ENCODE measurements around the gene NUP85. TPM values are rescaled to one million over a fixed set of nuclear protein-coding genes. Genes with fewer than 3 reads are reported as not detected.
"Not testable (repeated sequence)": the region's sequence is repeated elsewhere in the genome, so short reads cannot be mapped to it uniquely, and the experiment has no call there.

NUP85 gene
- total RNA-seq, 4 donors from 2014 or later: 34.0 to 52.8 (median 36.7) TPM

DNA sequence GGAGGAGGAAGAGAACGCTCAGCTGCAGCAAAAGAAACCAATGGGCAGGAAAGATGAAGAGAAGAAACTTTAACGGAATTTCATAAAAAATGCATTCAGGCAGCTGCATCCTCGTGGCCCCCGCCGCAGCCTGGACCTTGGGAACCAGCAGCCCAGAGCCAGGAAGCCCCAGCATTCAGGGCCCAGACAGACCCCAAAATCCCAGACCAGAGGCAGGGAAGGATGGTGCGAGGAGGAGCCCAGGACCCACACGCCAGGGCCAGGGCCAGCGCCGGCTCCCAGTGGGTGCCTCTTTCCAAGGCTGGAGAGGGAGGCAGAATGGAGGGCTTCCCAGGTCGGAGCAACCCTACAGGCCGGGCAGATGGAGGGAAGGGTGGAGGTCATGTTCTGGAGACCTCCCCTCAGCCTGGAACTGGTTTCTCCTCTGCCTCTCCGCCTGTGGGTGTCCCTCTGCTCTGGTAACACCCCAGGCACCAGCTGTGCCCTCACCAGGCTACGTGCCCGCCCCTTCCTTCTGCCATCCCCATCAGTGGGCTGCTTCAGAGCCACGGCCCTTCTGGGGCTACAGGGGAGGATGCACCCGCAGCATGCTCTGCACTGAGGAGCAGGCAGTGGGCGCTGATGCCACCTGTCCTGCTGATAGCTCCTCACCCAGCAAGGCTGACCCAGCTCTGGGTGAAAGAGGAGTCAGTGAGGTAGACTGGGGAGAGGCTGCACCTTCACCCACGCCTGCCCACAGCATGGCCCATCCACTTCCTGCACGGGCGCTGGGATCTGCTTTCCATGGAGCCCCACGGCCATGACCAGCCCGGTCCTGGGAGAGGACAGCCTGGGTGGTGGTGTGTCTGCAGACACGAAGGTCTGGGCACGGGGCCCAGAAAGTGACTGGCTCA is 66.7 kb downstream of the NUP85 start:
- no peaks in the 10 kb centered on the region for H3K9me3 ChIP-seq
- peak in 1 of 3 donors; percentile 49 for DNase-seq
- no peaks in the 10 kb centered on the region for H3K27me3 ChIP-seq
- H3K4me1 ChIP-seq: peaks cover 0 to 27% (median 9%) of the 10 kb centered on the region in 4 donors
- no peaks in the 10 kb centered on the region for H3K36me3 ChIP-seq
- peak overlapping the region; percentile 84 to 98 (median 94) for H3K4me3 ChIP-seq
- peak overlapping the region in 3 of 4 donors; percentile 95 to 99 (median 98) for H3K27ac ChIP-seq
- TF ChIP-seq, protein P1, sequence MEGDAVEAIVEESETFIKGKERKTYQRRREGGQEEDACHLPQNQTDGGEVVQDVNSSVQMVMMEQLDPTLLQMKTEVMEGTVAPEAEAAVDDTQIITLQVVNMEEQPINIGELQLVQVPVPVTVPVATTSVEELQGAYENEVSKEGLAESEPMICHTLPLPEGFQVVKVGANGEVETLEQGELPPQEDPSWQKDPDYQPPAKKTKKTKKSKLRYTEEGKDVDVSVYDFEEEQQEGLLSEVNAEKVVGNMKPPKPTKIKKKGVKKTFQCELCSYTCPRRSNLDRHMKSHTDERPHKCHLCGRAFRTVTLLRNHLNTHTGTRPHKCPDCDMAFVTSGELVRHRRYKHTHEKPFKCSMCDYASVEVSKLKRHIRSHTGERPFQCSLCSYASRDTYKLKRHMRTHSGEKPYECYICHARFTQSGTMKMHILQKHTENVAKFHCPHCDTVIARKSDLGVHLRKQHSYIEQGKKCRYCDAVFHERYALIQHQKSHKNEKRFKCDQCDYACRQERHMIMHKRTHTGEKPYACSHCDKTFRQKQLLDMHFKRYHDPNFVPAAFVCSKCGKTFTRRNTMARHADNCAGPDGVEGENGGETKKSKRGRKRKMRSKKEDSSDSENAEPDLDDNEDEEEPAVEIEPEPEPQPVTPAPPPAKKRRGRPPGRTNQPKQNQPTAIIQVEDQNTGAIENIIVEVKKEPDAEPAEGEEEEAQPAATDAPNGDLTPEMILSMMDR (IDR thresholded peaks at IDR 0.05): no peak
- TF ChIP-seq POLR2A (IDR thresholded peaks at IDR 0.05): no peak

- Histone ChIP-seq H3K4me1 (peaks cover 0 to 21% (median 9%) of the 10 kb centered on the region in 4 donors), H3K4me3 (no peak overlapping the region), H3K27ac (peak overlapping the region in 1 of 4 donors; percentile 98), H3K9me3 (no peaks in the 10 kb centered on the region), H3K36me3 (no peaks in the 10 kb centered on the region), H3K27me3 (no peaks in the 10 kb centered on the region)
- no peak for TF ChIP-seq POLR2A (IDR thresholded peaks at IDR 0.05)
- TF ChIP-seq, protein P1 (IDR thresholded peaks at IDR 0.05): no peak
- DNase-seq: no peak
Observed at GRCh38 chr17:75272848-75273184, 67.3 kb downstream of the NUP85 start.

- no peaks in the 10 kb centered on the region for H3K9me3 ChIP-seq
- H3K4me3 ChIP-seq: no peak overlapping the region
- DNase-seq: no peak
- H3K27ac ChIP-seq: no peak overlapping the region
- H3K27me3 ChIP-seq: no peaks in the 10 kb centered on the region
- H3K4me1 ChIP-seq: peaks cover 0 to 21% (median 9%) of the 10 kb centered on the region in 4 donors
- no peaks in the 10 kb centered on the region for H3K36me3 ChIP-seq
- TF ChIP-seq, protein P1 (IDR thresholded peaks at IDR 0.05): no peak
- no peak for TF ChIP-seq POLR2A (IDR thresholded peaks at IDR 0.05)
Observed at GRCh38 chr17:75273977-75274708, 68.7 kb downstream of the NUP85 start.

DNA sequence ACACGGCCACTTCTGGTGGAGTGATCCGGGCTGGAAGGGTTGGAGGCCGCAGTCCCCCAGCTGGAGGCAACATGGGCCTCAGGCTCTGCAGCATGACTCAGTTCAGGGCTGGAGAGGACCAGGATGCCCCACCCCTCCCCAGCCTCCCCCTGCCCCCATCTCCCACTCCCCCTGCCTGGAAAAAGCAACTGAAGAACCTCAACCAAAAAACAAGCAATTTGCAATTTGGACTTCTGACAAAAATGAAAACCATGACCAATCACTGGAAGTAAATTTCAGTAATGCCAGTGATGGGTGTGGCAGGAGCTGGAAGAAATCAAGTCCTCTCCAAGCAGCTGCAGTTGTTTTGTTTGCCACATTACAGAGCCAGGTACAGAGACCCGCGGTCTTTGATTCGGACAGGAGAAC is 72.2 kb downstream of the NUP85 start:
- peaks cover 0 to 16% (median 0%) of the 10 kb centered on the region in 3 donors for H3K36me3 ChIP-seq
- DNase-seq: no peak
- no peak overlapping the region for H3K4me3 ChIP-seq
- TF ChIP-seq, protein P1 (IDR thresholded peaks at IDR 0.05): no peak
- TF ChIP-seq POLR2A (IDR thresholded peaks at IDR 0.05): no peak
- H3K27ac ChIP-seq: no peak overlapping the region
- H3K27me3 ChIP-seq: no peaks in the 10 kb centered on the region
- H3K4me1 ChIP-seq: peaks cover 0 to 4% (median 0%) of the 10 kb centered on the region in 4 donors
- no peaks in the 10 kb centered on the region for H3K9me3 ChIP-seq

DNA sequence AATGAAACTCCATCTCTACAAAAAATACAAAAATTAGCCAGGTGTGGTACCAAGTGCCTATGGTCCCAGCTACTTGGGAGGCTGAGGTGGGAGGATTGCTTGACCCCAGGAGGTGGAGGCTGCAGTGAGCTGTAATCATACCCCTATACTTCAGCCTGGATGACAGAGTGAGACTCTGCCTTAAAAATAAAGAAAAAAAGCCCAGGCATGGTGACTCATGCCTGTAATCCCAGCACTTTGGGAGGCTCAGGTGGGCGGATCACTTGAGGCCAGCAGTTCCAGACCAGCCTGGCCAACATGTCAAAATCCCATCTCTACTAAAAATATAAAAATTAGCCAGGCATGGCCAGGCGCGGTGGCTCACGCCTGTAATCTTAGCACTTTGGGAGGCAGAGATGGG is 74.7 kb downstream of the NUP85 start:
- not testable (repeated sequence) for DNase-seq, H3K4me1 ChIP-seq, H3K4me3 ChIP-seq, H3K27me3 ChIP-seq, H3K9me3 ChIP-seq, H3K27ac ChIP-seq
- peaks cover 0 to 19% (median 0%) of the 10 kb centered on the region in 3 donors for H3K36me3 ChIP-seq

DNA sequence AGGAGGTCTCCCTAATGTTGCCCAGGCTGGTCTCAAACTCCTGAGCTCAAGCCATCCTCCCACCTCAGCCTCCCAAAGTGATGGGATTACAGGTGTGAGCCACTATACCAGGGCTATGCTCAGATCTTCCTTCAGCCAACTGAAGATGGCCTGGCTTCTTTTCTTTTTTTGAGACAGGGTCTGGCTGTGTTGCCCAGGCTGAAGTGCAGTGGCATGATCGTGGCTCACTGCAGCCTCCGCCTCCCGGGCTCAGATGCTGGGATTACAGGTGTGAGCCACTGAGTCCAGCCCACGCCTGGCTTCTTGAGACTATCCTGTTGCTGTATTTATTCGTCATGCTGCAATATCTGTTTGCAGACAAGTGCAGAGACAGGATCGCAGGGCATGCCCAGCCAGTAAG is 79.6 kb downstream of the NUP85 start:
- no peak overlapping the region for H3K4me3 ChIP-seq
- no peak overlapping the region for H3K27ac ChIP-seq
- peaks cover 0 to 26% (median 0%) of the 10 kb centered on the region in 3 donors for H3K36me3 ChIP-seq
- peaks cover 0 to 7% (median 0%) of the 10 kb centered on the region in 4 donors for H3K4me1 ChIP-seq
- H3K9me3 ChIP-seq: no peaks in the 10 kb centered on the region
- no peak for DNase-seq
- H3K27me3 ChIP-seq: no peaks in the 10 kb centered on the region
- TF ChIP-seq POLR2A (IDR thresholded peaks at IDR 0.05): no peak
- TF ChIP-seq, protein P1 (IDR thresholded peaks at IDR 0.05): no peak
